Astrocyte (in vitro differentiated cells and primary cell): ENCODE measurements around the gene GBX1.
A peak's percentile ranks its signal among the peaks of the same experiment; 100 is the strongest.

Experiments
- EZH2 ChIP-seq: IDR thresholded peaks from 2 replicates; pipeline ENCODE4 v1.6.1; 2012; ENCODE audit warnings: mild to moderate bottlenecking, low read length, inconsistent platforms; ENCODE audit not compliant: insufficient read depth
- TF ChIP-seq, protein P1 (sequence below): IDR thresholded peaks from 2 replicates; pipeline ENCODE4 v1.5.1; 2011; ENCODE audit warnings: low read depth, mild to moderate bottlenecking, inconsistent platforms, low read length, moderate library complexity; ENCODE audit not compliant: insufficient read depth

DNA sequence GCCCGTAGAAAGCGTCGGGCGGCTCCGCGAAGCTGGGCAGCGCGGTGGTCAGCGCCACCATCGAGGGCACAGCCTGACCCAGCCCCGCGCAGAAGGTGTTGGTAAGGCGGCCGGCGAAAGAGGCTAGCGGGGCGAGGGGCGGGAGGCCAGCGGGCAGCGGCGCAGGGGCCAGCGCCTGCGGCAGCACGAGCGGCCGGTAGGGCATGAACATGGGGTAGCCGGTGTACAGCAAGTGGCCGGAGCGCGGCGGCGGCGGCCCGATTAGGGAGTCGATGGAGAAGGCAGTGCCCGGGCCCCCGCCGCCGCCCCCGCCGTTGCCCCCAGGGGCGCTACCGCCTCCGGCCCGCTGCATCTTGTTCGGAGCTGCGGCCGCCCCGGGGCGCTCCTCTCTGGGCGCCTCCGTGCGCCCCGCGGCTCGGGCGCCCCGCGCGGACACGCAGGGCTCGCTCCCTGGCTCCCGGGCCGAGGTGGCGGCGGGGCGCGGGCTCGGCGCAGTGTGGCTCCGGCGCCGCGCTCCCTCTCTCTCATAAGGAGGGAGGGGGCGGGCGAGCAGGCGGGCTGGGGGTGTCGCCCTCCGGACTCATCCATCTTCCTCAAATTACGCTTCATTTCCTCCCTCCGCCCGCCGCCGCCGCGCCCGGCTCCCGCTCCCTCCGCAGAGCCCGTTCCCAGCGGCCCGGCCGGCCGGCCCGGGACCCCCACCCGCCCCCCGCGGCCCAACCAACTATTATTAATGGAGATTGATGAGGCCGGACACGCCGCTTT is at the start of gene GBX1:
- TF ChIP-seq, protein P1, sequence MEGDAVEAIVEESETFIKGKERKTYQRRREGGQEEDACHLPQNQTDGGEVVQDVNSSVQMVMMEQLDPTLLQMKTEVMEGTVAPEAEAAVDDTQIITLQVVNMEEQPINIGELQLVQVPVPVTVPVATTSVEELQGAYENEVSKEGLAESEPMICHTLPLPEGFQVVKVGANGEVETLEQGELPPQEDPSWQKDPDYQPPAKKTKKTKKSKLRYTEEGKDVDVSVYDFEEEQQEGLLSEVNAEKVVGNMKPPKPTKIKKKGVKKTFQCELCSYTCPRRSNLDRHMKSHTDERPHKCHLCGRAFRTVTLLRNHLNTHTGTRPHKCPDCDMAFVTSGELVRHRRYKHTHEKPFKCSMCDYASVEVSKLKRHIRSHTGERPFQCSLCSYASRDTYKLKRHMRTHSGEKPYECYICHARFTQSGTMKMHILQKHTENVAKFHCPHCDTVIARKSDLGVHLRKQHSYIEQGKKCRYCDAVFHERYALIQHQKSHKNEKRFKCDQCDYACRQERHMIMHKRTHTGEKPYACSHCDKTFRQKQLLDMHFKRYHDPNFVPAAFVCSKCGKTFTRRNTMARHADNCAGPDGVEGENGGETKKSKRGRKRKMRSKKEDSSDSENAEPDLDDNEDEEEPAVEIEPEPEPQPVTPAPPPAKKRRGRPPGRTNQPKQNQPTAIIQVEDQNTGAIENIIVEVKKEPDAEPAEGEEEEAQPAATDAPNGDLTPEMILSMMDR = no peak
- TF ChIP-seq EZH2 = peak; percentile 74
